ENCODE measurements around the gene GUCA2B. TPM values are rescaled to one million over a fixed set of nuclear protein-coding genes. Genes with fewer than 3 reads are reported as not detected.

Gene GUCA2B
- total RNA-seq, 4 donors from 2014 or later: not detected

- DNase-seq: no peak
- no peaks in the 10 kb centered on the region for H3K36me3 ChIP-seq
- no peak for TF ChIP-seq POLR2A (IDR thresholded peaks at IDR 0.05)
- no peak for TF ChIP-seq CTCF (IDR thresholded peaks at IDR 0.05)
- no peaks in the 10 kb centered on the region for H3K27me3 ChIP-seq
- no peaks in the 10 kb centered on the region for H3K4me1 ChIP-seq
- intact Hi-C loops (cut with DNase I; ENCODE audit: low total_unique reads): no loop called here
- no peak overlapping the region for H3K4me3 ChIP-seq
- no peak overlapping the region for H3K27ac ChIP-seq
- no peaks in the 10 kb centered on the region for H3K9me3 ChIP-seq
These were observed 38.1 kb downstream of the GUCA2B start for GRCh38 chr1:42191319-42191718.

GRCh38 chr1:42192106-42192505, 38.9 kb downstream of the GUCA2B start:
- H3K27me3 ChIP-seq: no peaks in the 10 kb centered on the region
- H3K36me3 ChIP-seq: no peaks in the 10 kb centered on the region
- intact Hi-C loops (cut with DNase I; ENCODE audit: low total_unique reads): no loop called here
- TF ChIP-seq POLR2A (IDR thresholded peaks at IDR 0.05) (no peak), CTCF (IDR thresholded peaks at IDR 0.05) (no peak)
- no peak overlapping the region for H3K27ac ChIP-seq
- DNase-seq: no peak
- no peaks in the 10 kb centered on the region for H3K9me3 ChIP-seq
- no peaks in the 10 kb centered on the region for H3K4me1 ChIP-seq
- no peak overlapping the region for H3K4me3 ChIP-seq

- no peak for DNase-seq
- H3K4me1 ChIP-seq: no peaks in the 10 kb centered on the region
- no peaks in the 10 kb centered on the region for H3K36me3 ChIP-seq
- H3K4me3 ChIP-seq: no peak overlapping the region
- no peak overlapping the region for H3K27ac ChIP-seq
- no peaks in the 10 kb centered on the region for H3K27me3 ChIP-seq
- TF ChIP-seq POLR2A (IDR thresholded peaks at IDR 0.05) (no peak), CTCF (IDR thresholded peaks at IDR 0.05) (no peak)
- intact Hi-C loops (cut with DNase I; ENCODE audit: low total_unique reads): no loop called here
- H3K9me3 ChIP-seq: no peaks in the 10 kb centered on the region
These were observed 42.6 kb downstream of the GUCA2B start for GRCh38 chr1:42195841-42196240.

- Histone ChIP-seq H3K27me3 (no peaks in the 10 kb centered on the region), H3K4me1 (no peaks in the 10 kb centered on the region), H3K9me3 (peaks cover 0 to 12% of the 10 kb centered on the region in 2 donors), H3K36me3 (no peaks in the 10 kb centered on the region), H3K4me3 (no peak overlapping the region), H3K27ac (no peak overlapping the region)
- intact Hi-C loops (cut with DNase I; ENCODE audit: low total_unique reads): no loop called here
- TF ChIP-seq CTCF (IDR thresholded peaks at IDR 0.05) (no peak), POLR2A (IDR thresholded peaks at IDR 0.05) (no peak)
- DNase-seq: no peak
These were observed 45.0 kb downstream of the GUCA2B start for GRCh38 chr1:42198251-42198650.

GRCh38 chr1:42201986-42202385, 48.8 kb downstream of the GUCA2B start:
- Histone ChIP-seq H3K4me1 (no peaks in the 10 kb centered on the region), H3K27me3 (no peaks in the 10 kb centered on the region), H3K4me3 (no peak overlapping the region), H3K27ac (no peak overlapping the region), H3K9me3 (peaks cover 0 to 14% of the 10 kb centered on the region in 2 donors), H3K36me3 (no peaks in the 10 kb centered on the region)
- no peak for DNase-seq
- TF ChIP-seq CTCF (IDR thresholded peaks at IDR 0.05): no peak
- no peak for TF ChIP-seq POLR2A (IDR thresholded peaks at IDR 0.05)
- intact Hi-C loops (cut with DNase I; ENCODE audit: low total_unique reads): no loop called here

Other genes with a start within 250 kb of the GUCA2B start
- 1 to 10 TPM in 3 of 4 donors, under 1 TPM in 1; 0.51 to 7.6 (median 2.9) TPM for gene HIVEP3, start 234.5 kb upstream of the GUCA2B start, total RNA-seq
- not detected for gene GUCA2A, start 11.3 kb downstream of the GUCA2B start, total RNA-seq
- gene FOXJ3, start 181.8 kb downstream of the GUCA2B start, total RNA-seq: 10 to 100 TPM; 31.2 to 88.4 (median 81.5) TPM
- 1 to 10 TPM in 1 of 4 donors, under 1 TPM in 2, not detected in 1; under 0.01 to 1.6 (median 0.62) TPM for gene RIMKLA, start 227.4 kb downstream of the GUCA2B start, total RNA-seq

All from uterus (tissue), 4 donors.